IPS DF 19.7 (cell line): ENCODE measurements around the gene THSD8.
"Not testable (repeated sequence)": the region's sequence is repeated elsewhere in the genome, so short reads cannot be mapped to it uniquely, and the experiment has no call there.

Experiments used
- DNase-seq: peaks from one replicate; pipeline ENCODE4 v3.0.0-alpha.2; 2013; ENCODE audit warnings: low read depth, low spot score

Gene THSD8

GRCh38 chr19:12792051-12792852 lies 9.6 kb upstream of the THSD8 start:
- DNase-seq, result no peak

GRCh38 chr19:12792853-12793289 lies 9.0 kb upstream of the THSD8 start:
- no peak for DNase-seq

GRCh38 chr19:12793290-12794195 lies 8.3 kb upstream of the THSD8 start:
- no peak for DNase-seq

GRCh38 chr19:12794196-12794941 lies 7.5 kb upstream of the THSD8 start:
- DNase-seq, result no peak

DNA sequence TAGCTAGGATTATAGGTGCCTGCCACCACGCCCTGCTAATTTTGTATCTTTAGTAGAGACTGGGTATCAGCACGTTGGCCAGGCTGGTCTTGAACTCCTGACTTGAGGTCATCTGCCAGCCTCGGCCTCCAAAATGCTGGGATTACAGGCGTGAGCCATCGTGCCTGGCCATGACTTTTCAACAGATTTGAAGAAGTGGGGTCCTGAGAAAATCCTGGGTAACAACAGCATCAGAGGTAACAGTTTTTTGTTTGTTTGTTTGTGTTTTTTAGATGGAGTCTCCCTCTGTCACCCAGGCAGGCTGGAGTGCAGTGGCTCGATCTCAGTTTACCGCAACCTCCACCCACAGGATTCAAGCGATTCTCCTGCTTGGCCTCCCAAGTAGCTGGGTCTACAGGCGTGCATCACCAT lies 6.9 kb upstream of the THSD8 start:
- no peak for DNase-seq

GRCh38 chr19:12796146-12797071 lies 5.5 kb upstream of the THSD8 start:
- DNase-seq, result no peak

DNA sequence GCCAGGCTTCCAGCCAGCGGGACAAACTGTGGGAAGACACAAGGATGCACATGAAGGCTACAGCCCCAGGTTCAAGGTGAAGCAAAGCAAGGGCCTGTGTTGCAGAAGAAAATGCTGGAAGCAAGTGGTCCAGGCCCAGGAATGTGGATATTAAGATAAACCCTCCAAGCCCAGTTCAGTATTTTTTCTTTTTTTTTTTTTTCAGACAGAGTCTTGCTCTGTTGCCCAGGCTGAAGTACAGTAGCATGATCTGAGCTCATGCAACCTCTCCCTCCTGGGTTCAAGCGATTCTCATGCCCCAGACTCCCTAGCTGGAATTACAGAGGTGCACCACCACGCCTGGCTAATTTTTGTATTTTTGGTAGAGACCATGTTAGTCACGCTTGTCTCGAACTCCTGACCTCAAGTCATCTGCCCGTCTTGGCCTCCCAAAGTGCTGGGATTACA lies 4.7 kb upstream of the THSD8 start:
- no peak for DNase-seq

DNA sequence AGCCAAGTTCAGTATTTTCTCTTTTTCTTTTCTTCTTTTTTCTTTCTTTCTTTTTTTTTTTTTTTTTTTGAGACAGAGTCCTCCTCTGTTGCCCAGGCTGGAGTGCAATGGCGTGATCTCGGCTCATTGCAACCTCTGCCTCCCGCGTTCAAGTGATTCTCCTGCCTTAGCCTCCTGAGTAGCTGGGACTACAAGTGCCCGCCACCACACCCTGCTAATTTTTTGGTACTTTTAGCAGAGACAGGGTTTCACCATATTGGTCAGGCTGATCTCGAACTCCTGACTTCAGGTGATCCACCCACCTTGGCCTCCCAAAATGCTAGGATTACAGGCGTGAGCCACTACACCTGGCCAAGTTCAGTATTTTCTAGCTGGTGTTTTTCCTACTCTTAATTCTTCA lies 4.3 kb upstream of the THSD8 start:
- not testable (repeated sequence) for DNase-seq

DNA sequence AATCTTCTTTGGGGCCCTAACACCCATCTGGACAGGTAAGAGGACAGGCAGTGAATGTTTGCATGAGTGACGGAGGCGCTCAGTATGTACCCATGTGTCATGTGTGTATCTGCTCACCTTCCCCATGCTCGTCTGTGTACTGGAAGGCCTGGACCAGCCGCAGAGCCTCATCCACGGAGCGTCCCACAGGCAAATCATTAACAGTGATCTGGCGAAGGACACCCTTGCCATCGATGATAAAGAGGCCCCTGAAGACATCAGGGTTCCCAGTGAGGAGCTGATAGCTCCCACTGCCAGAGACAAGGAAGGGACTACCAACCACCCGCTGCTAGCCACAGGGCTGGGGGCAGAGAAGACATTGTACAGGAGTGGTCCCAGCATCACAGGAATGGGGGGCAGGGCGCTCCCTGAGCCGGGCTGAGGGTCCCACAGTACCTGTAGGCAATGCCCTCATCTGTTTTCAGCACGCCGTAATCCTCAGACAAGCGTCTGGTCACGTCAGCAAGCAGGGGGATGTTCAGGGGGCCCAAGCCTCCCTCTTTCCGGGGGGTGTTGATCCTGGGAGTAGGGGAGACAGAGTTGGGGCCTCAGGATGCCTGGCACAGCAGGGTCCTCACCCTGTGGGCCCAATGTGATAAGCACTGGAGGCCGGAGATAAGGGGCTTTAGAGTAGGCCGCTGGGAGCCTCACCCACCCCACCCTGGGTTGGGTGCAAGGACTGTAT lies 2.0 kb upstream of the THSD8 start:
- DNase-seq, result no peak

- no peak for DNase-seq
These were observed 1.5 kb upstream of the THSD8 start for GRCh38 chr19:12800466-12800770.

GRCh38 chr19:12800923-12801465 lies 875 bp upstream of the THSD8 start:
- DNase-seq, result no peak

DNA sequence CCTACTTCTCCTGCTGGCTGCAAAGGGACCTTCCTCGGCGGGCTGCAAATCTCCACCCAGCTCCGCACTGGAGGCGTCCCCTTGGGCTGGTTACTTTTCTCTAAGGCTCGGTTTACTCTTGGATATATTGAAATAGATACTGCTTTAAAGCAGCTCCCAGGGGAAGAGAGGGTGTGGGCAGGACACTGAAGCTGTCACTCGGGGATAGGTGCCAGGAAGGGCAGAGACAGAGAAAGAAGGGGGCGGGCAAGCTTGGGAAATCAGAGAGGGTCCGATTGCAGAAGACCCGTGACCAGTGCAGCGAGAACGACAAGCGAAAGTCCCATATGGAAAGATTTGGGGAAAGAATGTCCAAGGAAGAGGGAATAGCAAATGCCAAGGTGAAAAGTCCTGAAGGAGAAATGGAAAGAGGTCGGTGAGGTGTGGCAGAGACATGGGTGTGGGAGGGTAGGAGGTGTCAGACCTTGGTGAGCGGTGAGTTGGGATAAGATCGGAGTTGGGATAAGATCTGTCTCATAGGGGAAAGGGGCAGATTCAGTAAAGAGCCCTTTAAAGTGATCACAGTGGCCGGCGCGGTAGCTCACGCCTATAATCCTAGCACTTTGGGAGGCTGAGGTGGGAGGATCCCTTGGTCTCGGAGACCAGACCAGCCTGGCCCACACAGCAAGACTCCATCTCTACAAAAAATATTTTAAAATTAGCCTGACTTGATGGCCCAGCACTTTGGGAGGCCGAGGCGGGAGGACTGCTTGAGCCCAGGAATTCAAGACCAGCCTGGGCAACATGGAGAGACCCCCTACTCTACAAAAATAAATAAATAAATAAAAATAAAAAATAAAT lies 618 bp downstream of the THSD8 start:
- no peak for DNase-seq

DNA sequence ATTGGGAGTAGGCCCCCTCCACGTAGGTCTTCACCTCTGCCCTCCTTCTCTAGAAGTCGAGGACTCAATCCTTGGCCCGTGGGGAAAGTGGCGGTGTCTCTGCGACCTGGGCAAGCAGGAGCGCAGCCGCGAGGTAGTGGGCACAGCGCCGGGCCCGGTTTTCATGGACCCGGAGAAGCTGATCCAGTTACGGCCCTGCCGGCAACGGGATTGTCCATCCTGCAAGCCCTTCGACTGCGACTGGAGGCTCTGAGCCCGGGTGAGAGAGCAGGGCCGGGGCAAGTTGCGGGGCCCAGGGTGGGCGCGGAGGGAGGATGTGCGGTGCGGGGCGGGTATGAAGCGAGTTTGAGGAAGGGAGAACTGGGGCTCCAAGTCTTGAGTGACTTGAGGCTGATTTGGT lies 2.2 kb downstream of the THSD8 start:
- no peak for DNase-seq

- no peak for DNase-seq
These were observed 4.6 kb downstream of the THSD8 start, which contains the start of gene RNASEH2A for GRCh38 chr19:12806242-12807081. Gene RNASEH2A, plus strand, starts transcription at chr19:12806584. Its CDS starts 90 bp downstream, at chr19:12806674.

GRCh38 chr19:12815088-12815487 lies 13.2 kb downstream of the THSD8 start:
- DNase-seq, result no peak

GRCh38 chr19:12817188-12817587 lies 15.3 kb downstream of the THSD8 start:
- not testable (repeated sequence) for DNase-seq

- not testable (repeated sequence) for DNase-seq
These were observed 15.9 kb downstream of the THSD8 start for GRCh38 chr19:12817810-12818209.

DNA sequence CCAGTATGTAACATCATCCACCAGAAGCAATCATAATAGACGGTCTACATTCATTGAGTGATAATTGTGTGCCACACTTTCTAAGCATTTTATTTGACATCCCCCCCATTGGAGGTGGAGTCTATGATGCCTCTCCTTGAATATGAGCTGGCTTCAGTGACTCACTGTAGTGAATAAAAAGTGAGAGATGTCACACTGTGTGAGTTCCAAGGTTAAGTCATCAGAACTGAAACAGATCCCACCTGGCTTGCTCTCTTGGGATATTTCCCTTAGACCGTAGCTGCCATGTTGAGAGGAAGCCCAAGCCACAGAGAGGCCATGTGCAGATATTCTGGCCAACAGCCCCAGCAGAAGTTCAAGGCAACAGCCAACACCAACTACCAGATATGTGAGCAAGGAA lies 19.9 kb downstream of the THSD8 start:
- no peak for DNase-seq
